Dedifferentiated amniotic fluid mesenchymal stem cell (primary cell): ENCODE results near the gene MIPOL1.
"Not testable (repeated sequence)": the region's sequence is repeated elsewhere in the genome, so short reads cannot be mapped to it uniquely, and the experiment has no call there.

Experiments
- DNase-seq: peaks from one replicate; pipeline ENCODE4 v3.0.0-alpha.2; 2016; ENCODE audit errors: extremely low spot score

The MIPOL1 gene

GRCh38 chr14:37545174-37545573 lies 347.4 kb downstream of the MIPOL1 start:
- no peak for DNase-seq

DNA sequence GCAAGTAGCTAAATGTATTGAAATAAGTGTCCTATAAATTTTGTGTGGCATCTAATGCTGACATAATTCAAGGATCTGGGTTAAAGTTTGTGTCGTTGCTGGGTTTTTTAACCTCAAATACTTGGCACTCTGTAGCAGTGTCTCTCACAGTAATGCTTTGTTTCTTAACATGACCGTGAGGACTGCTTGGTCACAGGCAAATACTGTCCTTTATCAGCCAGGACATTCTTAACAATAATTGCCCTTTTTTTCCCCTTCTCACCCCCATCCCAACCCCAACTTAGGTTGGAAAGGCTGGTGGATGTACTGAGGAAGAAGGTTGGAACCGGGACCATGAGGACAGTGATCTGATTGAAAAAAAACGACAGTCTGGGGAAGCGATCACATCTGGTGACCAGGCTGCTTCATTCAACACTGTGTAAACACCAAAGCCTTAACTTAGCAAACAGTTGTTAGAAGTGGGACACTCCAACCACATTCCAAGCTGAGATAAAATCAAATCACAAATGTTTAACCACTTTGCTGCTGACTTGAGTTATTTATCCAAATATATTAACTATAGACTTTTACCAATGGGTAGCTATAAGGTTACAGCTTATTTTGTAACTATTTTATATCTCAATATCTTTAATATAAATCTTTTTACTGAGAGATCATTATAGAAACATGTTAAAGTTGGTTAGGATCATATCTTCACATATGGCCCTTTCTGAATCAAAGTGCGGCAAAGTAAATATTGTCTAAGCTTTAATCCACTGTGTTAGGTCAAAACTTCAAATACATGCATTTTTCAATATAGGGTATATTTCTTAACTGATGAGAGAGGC lies 349.1 kb downstream of the MIPOL1 start:
- no peak for DNase-seq

DNA sequence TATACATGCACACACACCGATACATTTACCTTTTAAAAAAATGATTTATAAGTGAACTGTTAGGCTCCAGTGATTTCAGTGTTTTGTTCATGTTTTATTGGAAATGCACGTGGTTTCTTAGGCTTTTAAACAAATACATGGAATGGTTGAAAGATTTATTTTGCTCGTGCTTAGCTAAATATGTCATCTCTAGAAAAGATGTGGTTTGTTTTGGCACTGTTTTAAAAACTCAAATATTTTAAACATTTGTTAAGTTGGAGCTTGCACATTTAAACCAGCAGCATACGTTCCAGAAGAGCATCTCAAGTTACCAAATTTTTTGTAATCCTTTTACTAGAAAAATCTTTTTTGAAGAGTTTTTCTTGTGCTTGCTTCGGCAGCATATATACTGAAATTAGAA lies 352.8 kb downstream of the MIPOL1 start:
- peak; percentile 94 for DNase-seq

DNA sequence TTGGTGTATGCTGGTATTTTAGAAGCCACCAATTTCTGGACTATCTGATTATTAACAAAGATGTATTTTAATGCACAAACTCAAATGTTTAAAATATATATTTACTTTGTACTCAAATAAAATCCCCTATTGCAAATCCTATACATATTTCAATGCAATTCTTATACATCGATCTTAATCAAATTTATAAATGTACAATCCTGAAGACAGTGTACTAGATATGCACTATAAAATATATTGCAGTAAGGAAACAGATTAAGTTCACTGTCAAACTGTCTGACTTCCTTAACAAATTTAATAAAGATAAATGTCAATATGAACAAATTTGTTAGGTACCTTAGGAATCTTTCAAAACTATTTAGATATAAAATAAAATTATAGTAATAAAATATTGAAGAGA lies 353.4 kb downstream of the MIPOL1 start:
- no peak for DNase-seq

DNA sequence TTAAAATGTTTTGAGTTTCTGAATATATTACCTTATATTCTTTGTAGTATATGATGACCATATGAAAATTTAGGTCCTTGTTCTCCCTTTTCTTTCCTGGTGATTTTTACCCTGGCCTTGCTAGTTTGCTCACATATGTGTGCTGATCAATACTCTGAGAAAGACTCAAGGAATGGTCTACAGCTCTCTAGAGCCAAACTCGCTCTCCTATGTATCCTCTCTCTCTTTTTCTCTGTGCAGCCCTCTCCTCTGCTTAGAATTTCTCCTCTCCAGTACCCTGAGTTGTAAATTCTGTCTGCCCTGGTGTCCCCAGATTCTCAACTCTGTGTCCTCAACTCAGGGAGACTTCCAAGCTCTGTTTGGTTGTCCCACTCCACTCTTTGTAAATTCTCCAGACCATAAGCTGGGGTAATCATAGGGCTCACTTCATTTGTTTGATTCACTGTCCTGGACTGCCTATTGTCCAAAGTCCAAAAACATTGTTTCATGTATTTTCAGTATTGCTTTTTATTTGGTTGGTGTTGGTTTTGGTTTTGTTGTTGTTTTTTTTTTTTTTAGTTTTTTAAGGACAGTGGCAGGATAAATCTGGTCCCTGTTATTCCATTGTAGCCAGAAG lies 356.3 kb downstream of the MIPOL1 start:
- no peak for DNase-seq

DNA sequence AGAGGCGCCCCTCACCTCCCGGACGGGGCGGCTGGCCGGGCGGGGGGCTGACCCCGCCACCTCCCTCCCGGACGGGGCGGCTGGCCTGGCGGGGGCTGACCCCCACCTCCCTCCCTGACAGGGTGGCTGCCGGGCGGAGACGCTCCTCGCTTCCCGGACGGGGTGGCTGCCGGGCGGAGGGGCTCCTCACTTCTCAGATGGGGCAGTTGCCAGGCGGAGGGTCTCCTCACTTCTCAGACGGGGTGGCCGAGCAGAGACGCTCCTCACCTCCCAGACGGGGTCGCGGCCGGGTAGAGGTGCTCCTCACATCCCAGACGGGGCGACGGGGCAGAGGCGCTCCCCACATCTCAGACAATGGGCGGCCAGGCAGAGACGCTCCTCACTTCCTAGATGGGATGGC lies 357.9 kb downstream of the MIPOL1 start:
- DNase-seq = not testable (repeated sequence)

- DNase-seq = no peak
Observed at GRCh38 chr14:37558740-37559139, 361.0 kb downstream of the MIPOL1 start.

GRCh38 chr14:37559386-37559785 lies 361.6 kb downstream of the MIPOL1 start:
- no peak for DNase-seq

DNA sequence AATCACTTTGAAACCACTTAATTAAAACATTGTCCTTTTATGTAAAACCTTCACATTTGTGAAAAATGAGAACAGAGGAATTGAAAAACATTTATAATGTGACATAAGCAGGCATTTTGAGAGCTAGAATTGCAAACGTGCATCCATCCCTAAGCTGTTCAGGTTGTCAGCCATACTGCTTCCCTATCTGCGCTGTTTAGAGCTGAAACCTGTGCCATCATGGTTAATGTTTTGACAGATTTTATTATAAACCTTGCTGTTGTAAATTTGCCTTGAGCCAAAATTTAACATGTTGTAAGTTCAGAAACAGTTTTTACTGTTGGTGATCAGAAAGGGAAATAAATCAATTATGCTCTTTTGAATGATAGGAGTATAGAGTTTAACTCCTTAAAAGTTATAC lies 365.5 kb downstream of the MIPOL1 start:
- no peak for DNase-seq

DNA sequence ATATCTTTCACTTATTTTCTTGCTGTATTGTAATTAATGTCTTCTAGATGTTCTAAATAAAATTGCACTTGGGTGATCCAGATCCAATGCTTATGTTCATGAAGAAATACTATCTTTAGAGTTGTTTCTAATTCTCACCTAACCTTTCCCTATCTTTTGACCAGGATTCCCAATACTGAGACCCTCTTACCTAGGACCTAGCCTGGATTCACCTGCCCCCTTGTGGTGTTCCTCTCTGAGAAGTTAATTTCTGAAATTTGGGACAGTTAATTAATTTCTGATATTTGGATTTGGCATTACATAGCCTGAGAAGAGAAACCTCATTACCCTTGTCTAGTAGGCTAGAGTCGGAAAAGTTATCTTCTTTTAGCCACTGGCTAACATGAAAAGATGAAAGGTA lies 367.8 kb downstream of the MIPOL1 start:
- no peak for DNase-seq

GRCh38 chr14:37566811-37567371 lies 369.2 kb downstream of the MIPOL1 start:
- no peak for DNase-seq

GRCh38 chr14:37569729-37570128 lies 372.0 kb downstream of the MIPOL1 start:
- DNase-seq = no peak

DNA sequence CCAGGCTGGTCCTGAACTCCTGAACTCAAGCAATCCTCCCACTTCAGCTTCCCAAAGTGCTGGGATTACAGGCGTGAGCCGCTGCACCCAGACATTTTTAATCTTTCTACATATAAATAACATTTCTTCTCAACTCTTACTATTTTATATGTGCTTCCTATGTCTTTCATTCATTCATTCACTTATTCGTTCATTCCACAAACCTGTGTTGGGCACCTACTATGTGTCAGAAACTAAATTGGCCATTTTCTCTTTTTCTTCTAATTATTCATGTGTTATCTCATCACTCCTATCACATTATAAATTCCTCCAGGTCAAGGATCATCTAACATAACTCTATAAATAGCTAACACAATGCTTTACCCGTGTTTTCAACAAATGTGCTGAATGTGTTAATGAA lies 373.7 kb downstream of the MIPOL1 start:
- DNase-seq = no peak

DNA sequence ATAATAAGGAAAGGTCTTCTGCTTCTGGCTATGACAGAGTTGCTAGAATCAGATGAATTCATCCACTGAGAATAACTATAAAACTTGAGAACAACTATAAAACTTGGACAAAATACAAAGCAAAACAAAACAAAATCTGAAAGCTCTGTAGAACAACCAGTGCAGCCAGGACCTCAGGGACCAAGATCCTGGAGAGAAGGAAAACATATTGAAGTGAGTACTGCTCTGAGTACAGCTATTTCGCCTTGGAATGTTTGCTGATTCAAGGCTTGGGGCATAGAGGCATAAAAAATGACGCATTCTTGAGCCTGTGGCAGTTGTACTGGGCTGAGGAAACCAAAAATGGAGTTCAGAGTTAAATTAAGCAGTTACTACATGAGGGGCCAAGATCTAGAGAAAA lies 375.6 kb downstream of the MIPOL1 start:
- DNase-seq = no peak

DNA sequence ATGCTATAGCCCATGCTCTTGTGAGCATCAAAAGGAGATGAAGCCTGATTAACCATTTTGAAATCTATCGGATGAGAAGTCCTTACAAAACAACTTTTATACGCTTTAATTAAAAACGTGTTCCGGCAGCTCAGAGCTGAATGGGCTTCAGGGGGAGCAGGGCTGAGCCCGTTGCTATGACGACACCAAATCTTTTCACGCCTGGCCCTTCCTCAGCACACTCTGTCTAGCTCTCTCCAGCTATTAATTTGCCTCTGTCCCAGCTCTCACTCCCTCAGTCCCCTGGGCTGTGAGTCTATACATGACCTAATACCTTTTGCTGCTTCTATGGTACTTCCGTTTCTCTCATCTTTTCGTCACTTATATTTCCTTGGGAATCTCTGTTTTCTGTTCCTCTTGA lies 381.5 kb downstream of the MIPOL1 start:
- no peak for DNase-seq

GRCh38 chr14:37580146-37580545 lies 382.4 kb downstream of the MIPOL1 start:
- DNase-seq = no peak

GRCh38 chr14:37583358-37584210 lies 385.8 kb downstream of the MIPOL1 start:
- DNase-seq = no peak

- DNase-seq = no peak
Observed at GRCh38 chr14:37584211-37585100, 386.7 kb downstream of the MIPOL1 start.

GRCh38 chr14:37585101-37585511 lies 387.4 kb downstream of the MIPOL1 start:
- DNase-seq = no peak

DNA sequence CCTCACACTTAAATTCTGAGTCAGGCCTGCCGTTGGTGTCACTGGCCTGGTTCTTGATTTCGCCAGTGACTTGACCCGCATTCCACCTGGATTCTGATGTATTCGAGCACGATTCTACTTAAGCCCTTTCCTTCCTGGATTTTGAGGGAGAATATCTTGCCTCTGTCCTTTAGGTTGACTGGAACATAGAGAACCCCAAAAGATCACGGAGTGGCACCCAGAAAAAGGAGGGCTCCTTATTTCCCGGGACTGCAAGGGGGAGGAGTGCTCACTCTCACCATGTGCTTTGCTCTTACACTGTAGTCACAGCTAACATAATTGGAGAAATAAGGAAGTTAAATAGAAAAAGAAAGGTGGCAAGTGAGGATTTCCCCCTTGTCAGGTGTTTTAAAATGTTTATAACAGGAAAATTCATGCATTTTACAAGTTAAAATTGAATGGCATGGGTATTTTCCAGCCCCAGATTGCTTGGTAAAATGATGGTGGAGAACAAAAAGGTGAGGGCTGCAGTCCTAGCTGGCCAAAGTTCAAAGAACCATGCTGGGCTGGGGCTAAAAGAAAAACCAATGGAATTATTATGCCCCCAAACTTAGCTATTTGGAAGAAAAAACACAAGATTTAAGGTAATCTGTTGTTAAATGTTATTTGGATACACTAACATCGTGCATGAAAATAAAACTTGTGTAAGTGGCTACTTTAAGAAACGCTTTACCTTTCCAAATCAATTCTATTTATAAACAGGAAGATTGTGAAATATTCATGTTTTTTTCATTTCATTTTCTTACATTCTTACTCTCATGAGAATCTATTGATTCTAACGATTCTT lies 388.4 kb downstream of the MIPOL1 start:
- no peak for DNase-seq
